NCI-H82 treated with DMSO at 0.1 percent for 48 hours (cell line): ENCODE results near the gene XPOT.
A peak's percentile ranks its signal among the peaks of the same experiment; 100 is the strongest.
"Not testable (repeated sequence)": the region's sequence is repeated elsewhere in the genome, so short reads cannot be mapped to it uniquely, and the experiment has no call there.

ENCODE experiments used
- DNase-seq: peaks from one replicate; lab custom pipeline; 2025; ENCODE audit not compliant: unreplicated experiment; lab: John Stamatoyannopoulos, UW

XPOT gene

GRCh38 chr12:64403707-64404469, at the start of gene XPOT:
Gene XPOT (plus strand): TSS chr12:64404392. CDS start chr12:64410036, 5,644 bp downstream.
- peak; percentile 87 for DNase-seq

GRCh38 chr12:64356209-64356608, 48.0 kb upstream of the XPOT start:
- not testable (repeated sequence) for DNase-seq

GRCh38 chr12:64361173-64361572, 43.0 kb upstream of the XPOT start:
- DNase-seq: not testable (repeated sequence)

GRCh38 chr12:64362721-64363305, 41.4 kb upstream of the XPOT start:
- no peak for DNase-seq

- DNase-seq: no peak
Observed at GRCh38 chr12:64383675-64384074, 20.5 kb upstream of the XPOT start.

GRCh38 chr12:64385019-64385418, 19.2 kb upstream of the XPOT start:
- DNase-seq: no peak

GRCh38 chr12:64385468-64385867, 18.7 kb upstream of the XPOT start:
- DNase-seq: no peak

GRCh38 chr12:64387197-64387816, 16.9 kb upstream of the XPOT start:
- no peak for DNase-seq

- DNase-seq: no peak
Observed at GRCh38 chr12:64389154-64389553, 15.0 kb upstream of the XPOT start.

GRCh38 chr12:64390275-64390851, 13.8 kb upstream of the XPOT start, which contains the start of gene C12orf56:
Gene C12orf56 (minus strand): TSS chr12:64390758. CDS start chr12:64390565, 193 bp downstream.
- DNase-seq: no peak

- DNase-seq: no peak
Observed at GRCh38 chr12:64392221-64392620, 12.0 kb upstream of the XPOT start.

GRCh38 chr12:64395739-64396138, 8.5 kb upstream of the XPOT start:
- DNase-seq: no peak

- no peak for DNase-seq
Observed at GRCh38 chr12:64400041-64400440, 4.2 kb upstream of the XPOT start.

- no peak for DNase-seq
Observed at GRCh38 chr12:64402181-64402580, 2.0 kb upstream of the XPOT start.

- no peak for DNase-seq
Observed at GRCh38 chr12:64404470-64405256, 471 bp downstream of the XPOT start.

- peak; percentile 23 for DNase-seq
Observed at GRCh38 chr12:64407342-64408223, 3.4 kb downstream of the XPOT start.

- no peak for DNase-seq
Observed at GRCh38 chr12:64411427-64411826, 7.2 kb downstream of the XPOT start.

- DNase-seq: no peak
Observed at GRCh38 chr12:64412459-64412858, 8.3 kb downstream of the XPOT start.

- no peak for DNase-seq
Observed at GRCh38 chr12:64413884-64414283, 9.7 kb downstream of the XPOT start.

GRCh38 chr12:64418209-64418608, 14.0 kb downstream of the XPOT start:
- no peak for DNase-seq
